ENCODE measurements around the gene ZCCHC14.

- TF ChIP-seq STAT3 (IDR thresholded peaks at IDR 0.05; ENCODE audit: low read depth, low read length) (no peak), HDAC2 (IDR thresholded peaks at IDR 0.05) (no peak), MLLT1 (IDR thresholded peaks at IDR 0.05) (no peak), CTCF (IDR thresholded peaks at IDR 0.05 in 2 of 3, conservative IDR thresholded peaks at IDR 0.05 in 1 of 3; ENCODE audit: control insufficient read depth in 2 of 3, extremely low read depth in 1 of 3, insufficient read depth in 1 of 3, low read depth in 3 of 3, low read length in 3 of 3) (no peak), POLR2AphosphoS5 (IDR thresholded peaks at IDR 0.05; ENCODE audit: low read length) (no peak), ZNF24 (IDR thresholded peaks at IDR 0.05) (no peak), HSF1 (IDR thresholded peaks at IDR 0.05; ENCODE audit: low read depth, low read length) (no peak), TARDBP (IDR thresholded peaks at IDR 0.05; ENCODE audit: borderline replicate concordance) (no peak), RUNX3 (IDR thresholded peaks at IDR 0.05; ENCODE audit: low read length) (no peak), RELA (IDR thresholded peaks at IDR 0.05; ENCODE audit: borderline replicate concordance, partially characterized antibody) (no peak), ESRRA (IDR thresholded peaks at IDR 0.05; ENCODE audit: low read length) (no peak), MXI1 (IDR thresholded peaks at IDR 0.05; ENCODE audit: low read depth, low read length) (no peak)
Measured at GRCh38 chr16:87437327-87437726, 55.5 kb downstream of the ZCCHC14 start.
